ES-I3 (cell line): ENCODE results near the gene SENP1.

Source experiments
- H3K36me3 ChIP-seq: 2 replicates; pipeline ENCODE4 v1.6.1; 2013; ENCODE audit warnings: mild to moderate bottlenecking, low read length, control low read depth, moderate library complexity; ENCODE audit not compliant: insufficient read depth
- H3K4me1 ChIP-seq: 2 replicates; pipeline ENCODE4 v1.6.1; 2013; ENCODE audit warnings: mild to moderate bottlenecking, control low read depth, low read length; ENCODE audit not compliant: insufficient read depth
- H3K9ac ChIP-seq: 2 replicates; pipeline ENCODE4 v1.6.1; 2013; ENCODE audit warnings: low read depth, mild to moderate bottlenecking, low read length, moderate library complexity
- H3K9me3 ChIP-seq: 2 replicates; pipeline ENCODE4 v1.6.1; 2013; ENCODE audit warnings: mild to moderate bottlenecking, low read length, moderate library complexity; ENCODE audit not compliant: control insufficient read depth, insufficient read depth

The SENP1 gene

GRCh38 chr12:48030173-48030650 lies 75.7 kb downstream of the SENP1 start:
- Histone ChIP-seq H3K36me3 (no peaks in the 10 kb centered on the region), H3K9ac (no peak overlapping the region), H3K4me1 (peaks cover 3% of the 10 kb centered on the region), H3K9me3 (no peaks in the 10 kb centered on the region)

GRCh38 chr12:48029491-48030172 lies 76.2 kb downstream of the SENP1 start:
- Histone ChIP-seq H3K9ac (no peak overlapping the region), H3K9me3 (no peaks in the 10 kb centered on the region), H3K36me3 (no peaks in the 10 kb centered on the region), H3K4me1 (peaks cover 3% of the 10 kb centered on the region)

GRCh38 chr12:48028541-48029431 lies 77.1 kb downstream of the SENP1 start:
- no peak overlapping the region for H3K9ac ChIP-seq
- H3K36me3 ChIP-seq = no peaks in the 10 kb centered on the region
- no peaks in the 10 kb centered on the region for H3K9me3 ChIP-seq
- peaks cover 3% of the 10 kb centered on the region for H3K4me1 ChIP-seq

GRCh38 chr12:48027183-48028002 lies 78.5 kb downstream of the SENP1 start:
- H3K36me3 ChIP-seq = no peaks in the 10 kb centered on the region
- H3K4me1 ChIP-seq = peaks cover 14% of the 10 kb centered on the region
- H3K9ac ChIP-seq = no peak overlapping the region
- no peaks in the 10 kb centered on the region for H3K9me3 ChIP-seq

GRCh38 chr12:48026060-48026827 lies 79.6 kb downstream of the SENP1 start:
- H3K9me3 ChIP-seq = no peaks in the 10 kb centered on the region
- H3K36me3 ChIP-seq = no peaks in the 10 kb centered on the region
- H3K9ac ChIP-seq = no peak overlapping the region
- H3K4me1 ChIP-seq = peaks cover 12% of the 10 kb centered on the region

- Histone ChIP-seq H3K9ac (no peak overlapping the region), H3K4me1 (peaks cover 11% of the 10 kb centered on the region), H3K36me3 (no peaks in the 10 kb centered on the region), H3K9me3 (no peaks in the 10 kb centered on the region)
Observed at GRCh38 chr12:48025281-48025680, 80.6 kb downstream of the SENP1 start.

GRCh38 chr12:48024735-48025134 lies 81.1 kb downstream of the SENP1 start:
- no peaks in the 10 kb centered on the region for H3K36me3 ChIP-seq
- H3K9ac ChIP-seq = no peak overlapping the region
- H3K4me1 ChIP-seq = peaks cover 11% of the 10 kb centered on the region
- H3K9me3 ChIP-seq = no peaks in the 10 kb centered on the region

GRCh38 chr12:48023386-48023785 lies 82.5 kb downstream of the SENP1 start:
- Histone ChIP-seq H3K9me3 (no peaks in the 10 kb centered on the region), H3K4me1 (peaks cover 11% of the 10 kb centered on the region), H3K36me3 (no peaks in the 10 kb centered on the region), H3K9ac (no peak overlapping the region)

GRCh38 chr12:48022676-48023385 lies 83.0 kb downstream of the SENP1 start:
- peaks cover 11% of the 10 kb centered on the region for H3K4me1 ChIP-seq
- no peaks in the 10 kb centered on the region for H3K36me3 ChIP-seq
- H3K9me3 ChIP-seq = no peaks in the 10 kb centered on the region
- H3K9ac ChIP-seq = no peak overlapping the region; the same call in 1 of the 2 replicates

- Histone ChIP-seq H3K9me3 (no peaks in the 10 kb centered on the region), H3K9ac (no peak overlapping the region), H3K36me3 (no peaks in the 10 kb centered on the region), H3K4me1 (peaks cover 11% of the 10 kb centered on the region)
Observed at GRCh38 chr12:48022180-48022521, 83.7 kb downstream of the SENP1 start.

GRCh38 chr12:48021485-48022179 lies 84.2 kb downstream of the SENP1 start:
- Histone ChIP-seq H3K9me3 (no peaks in the 10 kb centered on the region), H3K9ac (no peak overlapping the region), H3K36me3 (no peaks in the 10 kb centered on the region), H3K4me1 (peaks cover 11% of the 10 kb centered on the region)

GRCh38 chr12:48019639-48020265 lies 86.1 kb downstream of the SENP1 start:
- no peaks in the 10 kb centered on the region for H3K9me3 ChIP-seq
- H3K9ac ChIP-seq = no peak overlapping the region
- H3K36me3 ChIP-seq = no peaks in the 10 kb centered on the region
- peaks cover 11% of the 10 kb centered on the region for H3K4me1 ChIP-seq
